NCI-H345 (cell line): ENCODE measurements around the gene COMT.
A peak's percentile ranks its signal among the peaks of the same experiment; 100 is the strongest.

Source experiments
- DNase-seq: peaks from one replicate; lab custom pipeline; 2025; lab: John Stamatoyannopoulos, UW

Gene COMT

GRCh38 chr22:19970031-19970478 is 28.5 kb downstream of the COMT start:
- DNase-seq: no peak

- DNase-seq: peak; percentile 19
Observed at GRCh38 chr22:19970479-19971275, 29.1 kb downstream of the COMT start.

DNA sequence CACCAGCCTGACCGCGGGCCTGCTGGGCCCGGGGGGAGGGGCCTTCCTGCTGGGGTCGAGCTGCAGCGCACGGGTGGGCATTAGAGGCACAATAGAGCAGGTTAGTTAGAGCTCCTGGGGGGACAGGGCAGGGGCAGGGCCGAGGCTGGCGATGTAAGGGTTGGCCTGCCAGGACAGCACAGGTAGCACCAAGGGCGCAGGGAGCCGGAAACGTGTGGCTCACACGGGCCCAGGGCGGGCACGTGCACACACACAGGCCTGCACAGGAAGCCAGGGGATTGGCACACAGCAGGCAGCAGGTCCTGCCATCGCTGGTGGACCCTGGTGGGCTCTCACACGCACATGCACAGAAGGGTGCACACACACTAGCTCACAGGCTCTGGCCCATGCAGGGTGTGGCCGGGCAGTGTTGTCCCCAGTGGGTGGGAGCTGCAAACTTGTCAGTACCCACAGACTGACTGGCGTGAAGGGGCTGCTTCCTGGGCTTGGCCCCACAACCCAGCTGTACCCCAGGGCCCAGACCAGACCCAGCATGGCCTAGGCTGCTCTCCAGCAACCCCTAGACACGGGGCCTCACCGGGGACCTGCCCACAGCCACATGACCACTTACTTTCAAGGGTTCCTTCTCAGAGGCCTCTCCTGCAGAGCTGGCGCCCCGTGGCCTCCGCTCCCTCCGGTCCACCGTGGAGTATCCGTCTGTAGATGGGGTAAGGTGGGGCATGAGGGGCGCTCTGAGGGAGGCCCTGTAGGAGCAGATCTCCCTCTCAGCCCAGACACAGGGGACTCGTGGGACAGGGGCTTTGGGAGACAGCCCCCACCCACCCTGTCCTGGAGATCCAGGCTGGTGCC is 29.9 kb downstream of the COMT start:
- no peak for DNase-seq

DNA sequence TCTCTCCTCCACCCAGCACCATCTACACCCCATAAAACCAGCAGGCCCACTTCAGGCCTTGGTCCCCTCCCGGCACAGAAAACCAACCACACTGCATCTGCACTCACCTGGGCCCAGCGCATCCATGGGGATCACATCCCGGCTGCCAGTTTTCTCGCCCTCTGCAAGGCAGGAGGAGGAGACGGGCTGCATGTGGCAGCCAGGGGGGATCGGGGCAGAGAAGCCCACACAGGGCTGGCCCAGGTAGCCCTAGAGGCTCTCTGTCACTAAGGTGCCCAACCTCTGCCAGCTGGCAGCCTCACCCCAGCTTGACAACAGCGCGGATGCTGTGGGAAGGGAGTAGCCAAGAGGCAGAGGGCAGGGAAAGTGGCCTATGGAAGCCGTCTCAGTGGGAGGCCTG is 30.7 kb downstream of the COMT start:
- no peak for DNase-seq

DNA sequence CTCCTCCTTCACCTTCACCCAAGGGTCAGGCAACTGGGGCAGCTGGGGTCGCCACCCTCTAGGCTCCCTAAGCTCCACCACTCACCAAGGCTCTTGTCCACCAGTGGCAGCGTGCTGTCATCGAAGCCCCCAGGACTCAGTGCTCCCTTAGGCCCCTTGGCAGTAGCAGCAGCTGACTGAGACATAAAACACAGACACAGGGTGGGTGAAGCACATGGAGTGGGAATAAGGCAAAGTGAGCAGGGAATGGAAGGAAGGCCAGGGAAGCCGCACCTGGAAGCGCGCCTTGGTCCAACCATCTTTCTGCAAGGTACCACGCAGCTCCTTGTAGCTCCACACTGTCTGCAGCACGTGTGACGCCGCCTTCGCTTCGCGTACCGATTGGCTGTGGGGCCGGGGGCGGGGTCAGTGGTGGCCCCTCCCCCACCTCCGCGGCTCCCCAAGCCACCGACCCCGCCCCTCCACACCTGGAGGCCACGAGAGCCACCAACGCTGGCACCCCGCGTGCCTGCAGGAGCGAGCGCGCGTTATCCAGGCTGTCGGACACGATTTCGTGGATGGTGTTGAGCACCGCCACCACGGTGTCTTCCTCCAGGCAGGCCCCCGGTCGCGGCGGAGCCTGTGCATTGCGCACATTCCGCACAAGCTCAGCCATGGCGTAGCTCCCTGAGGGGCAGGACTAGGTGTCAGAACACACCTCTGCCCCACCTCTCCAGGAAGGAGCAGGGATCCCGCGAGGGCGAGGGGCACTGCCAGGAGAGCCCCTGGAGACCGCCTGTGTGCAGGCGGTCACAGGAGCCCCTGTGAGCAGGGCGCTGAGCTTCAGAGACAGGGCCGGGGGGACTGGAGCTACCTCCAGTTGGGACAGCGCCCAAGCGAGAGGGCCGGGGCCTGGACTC is 31.3 kb downstream of the COMT start:
- no peak for DNase-seq

DNA sequence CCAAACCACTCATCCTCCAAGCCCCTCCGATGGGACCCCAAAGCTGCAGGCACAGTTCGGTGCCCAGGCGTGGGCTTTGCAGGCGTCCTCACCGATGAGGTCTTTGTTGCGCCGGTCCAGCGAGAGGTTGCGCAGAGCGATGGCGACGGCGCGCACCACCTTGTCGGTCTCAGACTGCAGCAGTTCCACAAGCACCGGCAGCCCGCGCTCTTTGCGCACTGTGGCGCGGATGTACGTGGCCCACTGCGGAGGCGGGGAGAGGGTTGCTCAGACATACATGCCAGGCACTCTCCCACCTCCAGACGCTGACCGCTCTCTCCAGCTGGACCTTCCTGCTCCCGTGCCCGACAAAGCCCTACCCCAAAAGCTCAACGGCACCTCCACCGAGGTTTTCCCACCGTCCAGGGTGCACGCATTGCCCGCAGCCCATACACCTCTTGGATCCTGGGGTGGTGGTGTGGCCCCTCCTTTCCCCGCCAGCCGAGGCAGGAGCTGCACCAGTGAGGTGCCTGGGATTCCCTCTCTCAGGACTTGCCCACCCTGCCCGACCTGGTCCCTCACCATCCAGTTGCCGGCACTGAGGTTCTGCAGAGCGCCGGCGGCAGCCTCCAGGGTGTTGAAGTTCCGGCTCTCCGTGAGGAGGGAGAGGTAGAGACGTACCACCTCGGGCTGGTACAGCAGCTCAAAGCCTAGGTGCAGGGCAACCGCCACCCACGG is 32.1 kb downstream of the COMT start:
- DNase-seq: no peak

GRCh38 chr22:19974268-19974861 is 32.8 kb downstream of the COMT start:
- peak; percentile 91 for DNase-seq

DNA sequence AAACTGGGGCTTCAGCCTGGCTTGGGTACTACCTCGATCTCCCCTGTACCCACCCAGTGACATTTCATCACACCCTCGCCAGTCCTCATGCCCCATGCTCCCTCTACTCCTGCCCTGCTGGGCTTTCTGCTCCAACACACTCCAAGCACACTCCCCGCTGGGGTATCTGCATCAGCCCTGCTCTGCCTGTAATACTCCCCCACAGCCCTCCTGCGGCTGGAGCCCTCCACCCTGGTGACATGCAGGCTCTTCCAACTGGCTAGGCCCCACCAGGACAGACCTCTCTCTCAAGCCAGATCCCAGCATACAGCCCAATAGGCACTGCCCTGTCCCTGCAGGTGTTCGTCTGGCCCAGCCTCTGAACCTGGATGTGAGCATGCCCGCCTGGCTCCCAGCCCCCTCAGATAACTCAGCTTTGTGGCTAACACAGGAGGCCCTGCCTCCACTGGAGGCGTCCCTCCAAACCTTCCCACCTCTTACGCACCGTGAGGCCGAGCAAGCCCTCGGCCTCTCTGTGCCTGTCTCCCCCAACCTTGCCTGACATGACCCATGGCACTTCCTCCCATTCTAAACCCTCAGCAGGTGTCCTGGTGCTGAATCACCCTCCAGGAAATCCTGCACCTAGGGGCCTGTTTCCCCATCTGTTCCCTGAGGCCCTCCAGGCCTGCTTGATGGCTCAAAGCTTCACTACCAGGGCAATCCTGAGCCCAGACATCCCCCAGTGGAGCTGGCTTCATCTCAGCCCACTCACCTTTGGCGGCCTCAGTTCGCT is 33.5 kb downstream of the COMT start:
- peak; percentile 77 for DNase-seq

GRCh38 chr22:19975707-19976035 is 34.1 kb downstream of the COMT start:
- no peak for DNase-seq

DNA sequence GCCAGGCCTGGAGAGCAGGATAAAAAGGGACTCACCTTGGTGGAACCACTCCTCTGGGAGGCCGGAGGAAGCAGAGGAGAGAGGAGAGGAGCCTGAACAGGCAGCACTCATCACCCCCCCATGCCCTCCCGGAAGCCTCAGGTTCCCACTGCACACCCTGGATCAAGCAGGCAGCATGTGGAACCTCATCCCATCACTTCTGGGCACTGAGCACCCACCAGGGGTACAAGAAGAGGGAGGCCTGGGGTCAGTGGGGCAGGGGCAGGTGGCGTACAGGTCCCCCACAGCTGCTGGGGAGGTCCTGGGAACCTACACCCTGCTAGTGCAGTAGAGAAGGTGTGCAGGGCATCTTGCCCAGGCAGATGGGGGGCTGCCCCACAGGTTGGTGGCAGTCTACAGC is 35.1 kb downstream of the COMT start:
- no peak for DNase-seq

DNA sequence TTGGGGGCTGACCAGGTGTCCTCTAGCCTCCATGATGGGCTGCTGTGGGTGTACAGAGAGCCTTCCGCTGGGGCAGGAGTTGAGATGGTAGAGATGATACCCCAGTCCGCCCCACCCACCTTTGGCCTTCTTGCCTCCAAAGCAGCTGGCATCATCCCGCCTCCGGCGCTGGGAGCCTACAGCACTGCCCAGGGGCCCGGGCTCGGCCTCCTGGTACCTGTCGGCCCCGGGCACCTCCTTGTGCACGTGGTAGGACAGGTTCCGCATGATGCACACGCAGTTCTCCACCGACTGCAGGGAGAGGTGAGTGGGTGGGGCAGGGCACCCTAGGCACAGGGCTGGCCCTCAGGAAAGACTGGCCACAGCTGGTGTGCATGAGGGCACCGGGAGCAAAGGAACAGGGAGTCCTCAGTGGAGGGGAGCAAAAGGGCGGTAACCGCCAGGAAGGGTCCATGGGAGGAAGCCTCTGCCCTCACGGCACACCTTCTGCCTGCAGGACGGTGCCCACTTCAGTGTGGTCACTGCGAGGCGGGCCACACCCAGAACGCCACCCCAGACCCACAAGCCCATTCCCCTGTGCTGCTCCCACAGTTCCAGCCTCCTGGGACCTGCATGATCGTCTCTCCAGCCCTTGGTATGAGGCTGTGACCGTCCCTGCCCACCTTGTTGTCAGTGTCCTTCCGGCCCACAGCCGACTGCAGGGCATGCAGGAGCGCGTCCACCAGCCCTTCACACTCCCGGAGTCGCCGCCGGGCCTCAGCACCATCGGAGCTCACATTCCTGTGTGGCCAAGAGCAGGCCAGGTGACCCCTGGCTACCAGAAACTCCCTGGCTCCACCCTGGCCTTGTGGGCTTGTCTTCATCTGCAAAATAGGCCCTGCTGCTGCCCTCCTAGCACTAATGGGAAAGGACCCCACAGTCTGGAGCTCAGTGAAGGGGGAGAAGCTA is 36.0 kb downstream of the COMT start:
- no peak for DNase-seq

DNA sequence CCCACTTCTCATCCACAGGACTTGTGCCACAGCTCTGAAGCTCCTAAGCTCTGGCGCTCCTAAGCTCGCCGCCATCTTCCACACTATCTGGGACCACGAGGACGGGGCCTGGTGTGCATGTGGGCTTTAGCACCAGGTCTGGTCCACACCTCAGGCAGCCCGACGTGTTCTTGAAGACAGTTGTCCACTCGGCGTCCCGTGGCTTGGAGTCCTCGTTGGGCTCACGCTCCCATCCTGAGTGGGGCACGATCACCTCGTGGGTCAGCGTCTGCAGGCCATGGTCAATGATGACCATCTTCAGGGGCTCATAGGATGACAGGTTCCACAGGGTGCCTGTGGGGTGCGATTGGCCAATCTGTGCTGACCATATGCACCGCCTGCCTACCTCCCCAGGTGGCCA is 37.2 kb downstream of the COMT start:
- DNase-seq: no peak

DNA sequence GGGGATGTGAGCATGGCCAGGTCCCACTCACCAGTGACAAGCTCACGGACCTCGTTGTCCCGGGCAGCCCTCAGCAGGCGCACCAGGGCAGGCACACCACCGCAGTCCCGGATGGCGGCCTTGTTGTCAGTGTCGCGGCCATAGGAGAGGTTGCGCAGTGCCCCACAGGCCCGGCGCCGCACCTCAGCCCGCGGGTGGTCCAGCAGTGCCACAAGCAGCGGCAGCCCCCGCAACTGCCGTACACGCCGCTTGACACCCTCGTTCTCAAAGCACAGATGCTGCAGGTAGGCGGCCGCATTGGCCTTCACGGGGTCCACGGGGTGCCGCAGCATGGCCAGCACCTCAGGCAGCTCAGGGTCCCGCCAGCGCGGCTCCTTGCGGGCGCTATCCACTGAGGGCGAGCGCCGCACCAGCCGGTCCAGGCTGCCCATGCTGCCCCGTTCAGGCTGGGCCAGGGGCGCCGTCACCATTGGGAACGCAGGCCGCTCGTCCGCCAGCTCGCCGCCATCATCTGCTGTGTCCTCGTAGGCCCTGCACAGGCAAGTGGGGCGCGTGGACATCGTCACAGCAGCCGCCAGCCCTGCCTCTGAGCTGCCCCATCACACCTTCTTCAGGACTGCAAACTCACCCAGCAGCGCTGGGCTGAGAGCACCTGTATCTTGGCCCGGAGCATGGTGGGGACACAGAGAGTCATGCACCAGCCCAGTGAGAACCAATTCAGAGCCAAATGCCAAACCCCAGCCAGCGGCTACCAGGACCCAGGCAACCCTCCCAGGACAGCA is 38.3 kb downstream of the COMT start:
- DNase-seq: no peak

GRCh38 chr22:19980766-19981165 is 39.2 kb downstream of the COMT start:
- DNase-seq: no peak

DNA sequence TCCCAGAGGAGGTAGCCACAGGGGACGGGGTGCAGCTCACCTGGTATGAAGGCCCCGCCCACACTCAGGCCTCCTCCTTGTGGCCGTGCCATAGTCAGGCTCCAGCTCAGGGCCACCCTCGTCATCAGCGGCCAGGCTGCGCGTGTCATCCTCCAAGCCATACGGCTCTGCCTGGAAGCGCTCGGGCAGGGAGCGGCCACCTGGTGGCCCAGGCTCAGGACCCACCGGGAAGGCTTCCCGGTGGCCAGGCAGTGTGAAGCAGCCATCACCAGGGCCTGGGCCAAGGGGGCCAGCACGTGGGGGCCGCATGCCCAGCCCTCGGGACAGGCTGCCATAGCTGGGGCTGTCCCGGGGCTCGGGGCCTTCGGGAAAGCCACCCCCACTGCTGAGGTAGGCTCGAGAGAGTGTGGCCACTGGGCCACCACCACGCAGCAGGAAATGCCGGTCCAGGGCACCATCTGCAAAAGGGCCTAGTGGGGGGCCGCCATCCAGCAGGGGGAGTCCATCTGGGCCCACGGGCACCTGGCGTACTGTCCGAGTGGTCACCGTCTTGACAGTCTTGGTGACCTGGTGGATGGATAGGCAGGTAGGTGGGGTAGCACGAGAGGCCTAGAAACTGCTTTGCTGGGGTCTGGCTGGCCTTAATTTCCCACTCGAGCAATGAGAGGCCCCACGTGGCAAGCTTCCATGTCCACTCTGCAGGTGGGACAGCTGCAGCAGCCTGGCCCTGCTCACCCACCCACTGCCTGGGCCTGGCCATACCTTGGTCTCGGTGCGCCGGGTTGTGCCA is 39.8 kb downstream of the COMT start:
- no peak for DNase-seq

DNA sequence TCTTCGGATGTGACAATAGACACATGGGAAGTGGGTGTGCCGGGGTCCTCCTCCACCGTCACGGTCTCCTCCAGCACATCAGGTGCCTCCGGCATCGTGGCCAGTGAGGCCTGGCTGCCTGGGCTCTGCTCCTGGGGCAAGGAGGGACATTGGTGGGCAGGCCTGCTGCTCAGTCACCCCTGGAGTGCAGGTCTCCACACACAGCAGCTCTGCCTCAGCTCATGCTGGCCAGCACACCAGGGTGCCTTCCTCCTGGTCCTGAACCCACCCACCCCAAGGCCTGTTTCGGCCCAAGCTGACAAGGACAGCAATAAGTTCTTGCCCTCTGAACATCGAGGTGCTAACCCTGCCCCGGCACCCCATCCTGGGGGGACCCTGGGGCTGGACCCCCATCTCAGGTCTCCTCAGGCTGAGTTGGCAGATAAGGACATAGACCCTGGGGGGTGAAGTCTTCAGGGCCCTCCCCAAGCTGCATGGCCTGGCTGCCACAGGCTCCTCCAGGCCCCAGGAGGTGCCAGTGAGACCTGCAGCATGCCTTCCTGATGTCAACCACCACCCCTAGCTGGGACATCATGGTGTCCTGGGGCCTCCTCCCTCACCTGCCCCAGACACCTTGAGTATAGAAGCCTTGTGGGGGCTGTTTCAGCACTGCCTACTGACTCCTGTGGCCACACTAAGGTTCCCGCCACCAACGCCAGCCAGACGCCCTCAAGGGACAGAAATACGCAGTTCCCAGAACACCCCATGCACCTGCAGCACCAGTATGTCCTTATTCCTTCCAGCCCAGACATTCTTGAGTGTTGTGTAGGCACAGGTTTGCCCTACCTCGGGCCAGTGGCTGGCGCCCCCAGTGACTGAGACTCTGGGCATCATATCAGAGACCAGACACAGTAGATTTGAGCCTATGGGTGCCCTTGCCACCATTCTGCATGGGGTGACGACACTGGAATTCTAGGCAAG is 40.7 kb downstream of the COMT start:
- no peak for DNase-seq
